ENCODE data around the gene LDAH. TPM values are rescaled to one million over a fixed set of nuclear protein-coding genes. Genes with fewer than 3 reads are reported as not detected.

The LDAH gene
- total RNA-seq, 2 donors from 2014 or later, result 6.6 to 9.0 TPM

DNA sequence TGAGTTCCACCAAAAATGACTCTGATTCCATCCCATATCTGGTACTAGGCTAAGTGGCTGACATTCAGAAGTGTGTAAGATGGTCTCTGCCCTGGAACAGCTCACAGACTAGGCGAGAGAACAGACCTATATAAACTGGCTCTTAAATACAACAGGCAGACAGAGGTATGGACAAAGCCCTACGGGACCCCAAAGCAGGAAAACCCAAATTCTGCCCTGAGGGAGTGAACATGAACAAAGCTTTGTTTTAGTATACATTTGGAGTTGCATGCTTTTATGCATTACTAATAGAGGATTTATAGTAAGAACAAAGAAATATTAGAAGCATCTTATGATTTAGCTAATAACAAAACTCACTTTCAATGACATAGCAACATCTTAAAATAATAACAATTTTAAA lies 130.8 kb downstream of the LDAH start:
- ATAC-seq (no peak), DNase-seq (no peak)
- intact Hi-C loops (cut with DNase I), result no loop called here

DNA sequence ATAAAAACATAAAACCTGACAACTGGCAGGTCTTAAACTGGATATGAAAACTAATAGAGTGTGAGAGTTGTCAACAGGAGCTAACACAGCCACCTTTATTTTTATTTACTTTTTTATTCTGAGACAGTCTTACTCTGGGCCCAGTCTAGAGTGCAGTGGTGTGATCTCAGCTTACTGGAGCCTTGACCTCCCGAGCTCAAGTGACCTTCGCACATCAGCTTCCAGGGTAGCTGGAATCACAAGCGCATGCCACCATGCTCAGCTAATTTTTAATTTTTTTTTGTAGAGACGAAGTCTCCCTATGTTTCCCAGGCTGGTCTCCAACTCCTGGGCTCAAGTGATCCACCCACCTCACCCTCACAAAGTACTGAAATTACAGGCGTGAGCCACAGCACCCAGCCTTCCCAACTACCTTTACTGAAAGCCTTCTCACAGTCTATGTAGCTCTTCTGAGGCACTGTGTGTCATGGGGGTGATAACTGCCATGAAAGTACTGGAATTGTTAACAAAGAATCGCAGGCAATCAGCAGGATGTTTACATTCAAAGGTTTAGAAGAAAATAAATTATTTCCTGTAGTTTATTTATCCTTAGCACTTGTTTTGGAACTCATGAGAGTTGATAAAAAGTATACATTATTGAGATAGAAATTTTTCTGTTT lies 131.7 kb downstream of the LDAH start:
- intact Hi-C loops (cut with DNase I), result no loop called here
- no peak for ATAC-seq

DNA sequence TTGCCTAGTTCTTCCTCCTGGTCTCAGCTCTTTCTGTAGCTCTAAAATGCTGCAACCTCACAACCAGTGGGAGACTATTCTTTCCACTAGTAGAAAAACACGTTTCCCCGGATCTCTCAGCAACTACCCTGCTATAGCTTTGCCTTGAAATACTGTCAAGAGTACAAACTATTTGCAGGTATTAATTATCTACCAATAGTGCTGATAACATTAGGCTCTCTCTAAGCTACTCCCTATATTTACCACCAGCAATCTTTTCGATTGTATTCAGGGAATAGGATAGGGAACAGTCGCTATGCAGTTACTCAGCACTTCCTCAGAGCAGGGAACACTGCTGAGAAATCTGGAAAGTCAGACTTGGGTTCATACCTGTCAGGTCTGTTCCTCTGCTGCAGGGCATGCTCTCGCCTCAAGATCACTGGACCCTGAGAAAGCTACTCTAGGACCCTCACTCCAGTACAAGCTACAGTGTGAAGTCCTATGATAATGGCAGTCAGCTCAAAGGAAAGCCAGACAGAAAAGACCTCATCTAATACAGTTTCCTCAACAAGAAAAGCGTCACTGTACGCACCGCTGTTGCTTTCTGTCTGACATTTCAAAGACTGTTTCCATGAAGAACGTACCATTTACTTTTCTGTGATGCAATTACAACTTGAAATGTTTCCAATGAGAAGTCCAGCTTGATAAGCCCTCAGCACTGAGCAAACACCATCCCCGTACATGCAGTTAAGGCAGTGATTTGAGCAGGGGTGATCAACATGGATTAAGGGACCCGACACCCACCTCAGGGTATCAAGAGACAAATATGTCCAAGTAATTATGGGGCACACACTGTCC lies 133.3 kb downstream of the LDAH start:
- no peak for DNase-seq
- intact Hi-C loops (cut with DNase I), result no loop called here

More for the DNA sequence above, 131.7 kb downstream of the LDAH start:
- no peak for DNase-seq

DNA sequence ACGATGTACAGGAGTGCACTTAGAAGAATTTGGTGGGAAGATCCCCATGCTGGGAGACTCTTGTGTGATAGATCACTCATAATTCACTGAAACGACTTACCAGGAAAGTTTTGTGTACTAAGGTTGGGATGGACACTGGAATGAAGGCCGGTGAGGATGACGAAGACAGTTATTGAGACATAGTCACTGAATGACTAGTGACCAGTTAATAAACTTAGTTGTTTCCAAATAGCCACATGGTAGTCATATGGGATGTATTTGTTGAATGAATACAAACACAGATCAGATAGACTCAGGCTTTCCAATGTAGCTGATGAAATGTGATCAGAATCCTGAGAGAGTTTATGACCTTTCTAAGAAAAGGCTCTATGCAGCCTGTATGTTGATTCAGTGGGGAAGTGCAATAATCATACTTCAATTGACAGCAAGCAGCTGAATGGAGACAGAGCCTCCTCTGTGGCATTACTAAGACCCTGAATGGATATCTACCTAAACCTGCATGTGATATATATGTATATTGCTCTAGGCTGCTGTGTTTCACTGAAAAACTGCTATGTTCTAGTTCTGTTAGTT lies 135.6 kb downstream of the LDAH start:
- ATAC-seq (no peak), DNase-seq (no peak)
- intact Hi-C loops (cut with DNase I), result no loop called here

More for the DNA sequence above, 133.3 kb downstream of the LDAH start:
- peak in 1 of 2 donors; percentile 27 for ATAC-seq

DNA sequence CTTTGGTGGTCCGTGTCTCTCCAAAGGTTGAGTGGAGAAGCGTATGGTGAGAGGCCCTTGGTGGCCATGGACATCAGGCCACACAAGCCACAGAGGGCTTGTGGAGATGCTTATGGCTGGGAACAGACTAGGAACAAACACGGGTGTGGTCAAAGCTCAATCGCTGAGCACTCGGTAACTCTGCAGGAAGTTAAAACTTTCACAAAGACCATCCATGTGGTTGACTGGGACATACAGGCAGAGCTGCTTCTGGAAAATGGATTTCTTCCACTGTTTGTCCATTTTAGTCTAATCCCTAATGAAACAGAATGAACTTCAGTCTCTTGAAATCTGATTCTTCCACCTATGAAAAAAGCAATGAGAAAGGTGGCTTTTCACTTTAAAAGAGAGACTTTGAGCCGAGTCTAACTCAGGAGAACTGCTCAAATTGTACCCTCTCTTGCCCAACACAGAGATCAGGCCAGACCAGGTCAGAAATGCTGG lies 138.3 kb downstream of the LDAH start:
- ATAC-seq, result no peak
- intact Hi-C loops (cut with DNase I), result no loop called here
- no peak for DNase-seq

DNA sequence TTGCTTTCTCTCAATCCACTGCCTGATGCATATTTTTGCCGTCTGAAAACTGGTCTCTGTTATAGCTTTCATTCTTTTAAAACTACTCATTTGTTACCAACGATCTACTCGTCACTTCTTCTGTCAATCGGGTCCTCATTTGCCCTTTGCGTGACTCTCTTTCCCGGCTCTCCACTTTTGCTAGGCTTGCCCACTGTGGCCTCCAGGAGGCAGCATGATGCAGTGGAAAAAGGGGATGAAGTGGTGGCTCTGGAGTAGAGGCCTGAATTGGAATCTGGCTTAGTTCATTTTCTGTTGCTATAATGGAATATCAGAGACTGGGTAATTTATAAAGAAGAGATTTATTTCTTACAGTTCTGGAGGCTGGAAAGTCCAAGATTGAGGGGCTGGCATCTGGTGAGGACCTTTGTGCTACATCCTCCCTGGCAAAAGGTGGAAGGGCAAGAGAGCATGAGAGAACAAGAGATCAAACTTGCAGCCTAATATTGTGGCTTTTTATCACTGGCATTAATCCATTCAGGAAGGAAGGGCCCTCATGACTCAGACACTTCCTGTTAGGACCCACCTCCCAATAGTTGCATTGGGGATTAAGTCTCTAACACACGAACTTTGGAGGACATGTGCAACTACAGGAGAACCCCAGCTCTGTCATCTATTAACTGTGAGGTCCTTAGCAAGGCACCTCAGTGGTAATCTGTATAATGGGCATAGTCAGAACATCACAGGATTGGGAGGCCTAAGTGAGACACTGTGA lies 140.6 kb downstream of the LDAH start:
- intact Hi-C loops (cut with DNase I), result no loop called here
- ATAC-seq (no peak), DNase-seq (no peak)

DNA sequence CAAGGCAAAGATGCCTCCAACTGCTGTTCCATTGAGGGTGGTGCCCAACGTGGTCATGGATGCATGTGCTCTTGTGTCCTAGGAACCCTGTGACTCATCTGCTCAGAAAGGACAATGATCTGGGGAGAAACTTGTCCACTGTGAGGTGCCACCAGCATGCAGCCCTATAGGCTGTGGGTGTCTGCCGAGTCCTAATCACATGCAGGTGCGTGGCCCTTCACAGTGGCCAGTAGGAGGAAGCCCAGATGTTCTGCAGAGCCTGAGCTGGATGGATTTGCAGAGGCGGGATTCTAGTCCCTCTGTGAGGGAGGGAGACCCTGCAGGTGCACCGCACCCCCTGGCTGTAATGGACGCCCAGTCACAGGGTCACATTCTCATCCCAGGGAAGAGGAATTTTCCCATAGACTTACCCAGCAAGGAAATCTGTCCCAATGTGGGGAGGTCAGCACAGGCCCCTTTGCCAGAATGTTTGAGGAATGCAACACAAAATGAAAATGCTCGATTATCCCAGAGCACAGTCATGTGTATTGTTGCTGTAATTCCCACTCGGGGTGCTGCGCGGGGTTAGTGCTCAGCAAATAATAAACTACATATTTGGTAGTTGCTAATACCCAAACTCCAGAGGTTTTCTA lies 142.0 kb downstream of the LDAH start:
- ATAC-seq (no peak), DNase-seq (no peak)
- intact Hi-C loops (cut with DNase I), result no loop called here

DNA sequence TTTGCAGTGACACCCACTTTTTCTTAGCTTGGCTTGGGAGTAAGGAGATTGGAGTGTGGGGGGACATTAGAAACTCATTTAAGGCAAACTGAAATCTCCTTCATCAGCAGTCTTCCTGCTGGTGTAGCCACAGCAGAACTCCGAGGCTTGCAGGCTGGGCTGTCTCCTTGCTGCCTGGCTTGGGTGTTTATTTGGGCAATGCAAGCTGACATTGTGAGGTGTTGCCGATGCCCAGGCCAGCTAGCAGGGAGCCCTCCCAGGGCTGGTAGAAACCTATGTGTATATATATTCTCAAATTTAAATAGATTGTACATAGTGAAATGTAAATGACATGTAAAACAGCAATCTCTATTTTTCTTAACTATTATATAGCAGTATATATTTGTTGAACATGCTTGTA lies 144.1 kb downstream of the LDAH start:
- DNase-seq (no peak), ATAC-seq (no peak)
- intact Hi-C loops (cut with DNase I), result no loop called here

DNA sequence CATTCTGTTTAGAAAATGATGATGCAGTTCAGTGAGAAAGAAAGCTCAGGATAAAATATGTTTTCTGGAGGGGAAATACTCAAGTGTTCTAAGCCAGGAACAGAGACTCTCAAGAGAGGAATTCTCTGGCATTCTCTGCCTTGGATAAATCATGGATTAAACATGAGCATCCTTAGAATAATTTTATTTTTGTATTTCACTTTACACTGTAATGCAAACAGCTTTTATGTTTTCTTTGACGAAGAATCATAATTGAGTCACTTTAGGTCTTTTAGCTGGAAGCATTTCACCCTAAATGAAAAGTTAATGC lies 144.9 kb downstream of the LDAH start:
- DNase-seq, result no peak
- intact Hi-C loops (cut with DNase I), result no loop called here
- ATAC-seq, result no peak

DNA sequence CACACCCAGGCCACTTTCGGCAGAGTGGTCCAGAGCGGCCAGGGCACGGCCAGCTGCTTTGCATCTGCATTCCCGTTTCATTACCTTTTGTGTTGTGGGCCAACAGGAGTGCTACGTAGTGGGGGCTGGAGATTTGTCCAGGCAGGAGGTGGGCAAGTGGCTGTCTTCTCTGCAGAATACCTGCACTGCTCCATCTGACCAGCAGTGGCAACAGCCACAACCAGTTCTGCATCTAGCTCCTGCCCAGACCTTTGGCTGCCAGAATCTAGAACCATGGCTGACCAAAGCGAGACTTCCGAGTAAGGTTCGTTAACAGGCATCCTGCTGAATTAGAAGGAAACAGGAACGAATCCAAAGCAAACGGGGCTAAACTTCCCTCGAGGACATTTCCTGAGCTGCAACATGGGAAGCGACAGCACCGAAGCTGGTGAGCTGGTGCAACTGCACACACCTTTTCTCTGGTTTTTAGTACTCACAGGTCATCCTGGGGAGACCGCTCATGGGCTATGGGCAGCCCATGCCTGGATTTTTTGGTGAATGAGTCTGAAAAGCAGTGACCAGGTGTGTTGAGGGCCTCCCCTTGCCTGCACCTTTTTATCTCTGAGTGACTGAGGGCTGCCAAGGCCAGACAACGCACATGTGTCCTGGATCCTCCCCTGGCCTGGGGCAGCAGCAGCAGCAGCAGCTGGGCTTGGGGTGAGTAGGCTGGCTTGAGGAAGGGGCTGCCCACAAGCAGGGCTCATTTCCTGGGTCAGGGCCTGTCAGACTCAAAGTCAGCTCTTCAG lies 145.4 kb downstream of the LDAH start:
- no peak for ATAC-seq
- intact Hi-C loops (cut with DNase I), result no loop called here
- no peak for DNase-seq

DNA sequence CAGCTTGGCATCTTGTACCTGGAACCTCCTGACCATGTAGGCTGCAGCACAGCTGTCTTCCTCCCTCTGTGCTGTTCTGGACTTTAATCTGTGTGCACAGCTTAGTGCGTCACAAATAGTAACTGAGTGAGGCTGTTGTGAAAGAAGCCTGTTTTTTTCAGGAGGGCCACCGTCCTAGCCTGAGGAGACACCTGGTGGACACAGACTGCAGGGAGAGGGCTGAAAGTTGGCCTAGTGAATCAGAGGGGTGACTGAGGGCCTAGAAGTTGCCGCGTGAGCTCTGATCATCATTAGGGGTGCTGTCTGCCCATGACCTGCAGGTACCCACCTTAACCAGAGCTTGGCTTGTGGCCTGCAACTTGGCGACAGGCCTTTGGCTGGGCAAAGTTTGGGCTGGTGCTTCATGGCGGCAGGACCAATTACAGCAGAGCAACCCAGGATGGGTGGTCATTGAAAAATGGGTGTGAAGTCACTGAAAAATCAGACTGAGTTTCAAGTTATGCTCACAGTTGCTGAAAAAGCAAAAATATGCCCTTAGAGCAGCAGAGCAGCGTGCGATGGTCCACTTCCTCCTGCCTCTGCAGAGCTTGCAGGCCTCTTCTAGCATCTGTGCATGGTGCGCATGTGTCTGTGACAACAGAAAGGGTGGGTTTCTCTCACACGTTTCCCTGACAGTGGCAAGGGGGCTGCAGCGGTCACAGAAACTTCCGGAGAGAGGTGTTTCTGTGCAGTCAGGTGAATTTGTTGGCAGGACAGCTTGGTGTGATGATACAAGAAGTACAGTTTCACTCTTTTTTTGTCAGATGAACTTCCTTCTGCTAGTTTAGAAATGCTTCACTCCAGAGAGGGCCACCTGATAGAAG lies 146.3 kb downstream of the LDAH start:
- intact Hi-C loops (cut with DNase I), result no loop called here
- DNase-seq, result no peak
- ATAC-seq, result no peak

DNA sequence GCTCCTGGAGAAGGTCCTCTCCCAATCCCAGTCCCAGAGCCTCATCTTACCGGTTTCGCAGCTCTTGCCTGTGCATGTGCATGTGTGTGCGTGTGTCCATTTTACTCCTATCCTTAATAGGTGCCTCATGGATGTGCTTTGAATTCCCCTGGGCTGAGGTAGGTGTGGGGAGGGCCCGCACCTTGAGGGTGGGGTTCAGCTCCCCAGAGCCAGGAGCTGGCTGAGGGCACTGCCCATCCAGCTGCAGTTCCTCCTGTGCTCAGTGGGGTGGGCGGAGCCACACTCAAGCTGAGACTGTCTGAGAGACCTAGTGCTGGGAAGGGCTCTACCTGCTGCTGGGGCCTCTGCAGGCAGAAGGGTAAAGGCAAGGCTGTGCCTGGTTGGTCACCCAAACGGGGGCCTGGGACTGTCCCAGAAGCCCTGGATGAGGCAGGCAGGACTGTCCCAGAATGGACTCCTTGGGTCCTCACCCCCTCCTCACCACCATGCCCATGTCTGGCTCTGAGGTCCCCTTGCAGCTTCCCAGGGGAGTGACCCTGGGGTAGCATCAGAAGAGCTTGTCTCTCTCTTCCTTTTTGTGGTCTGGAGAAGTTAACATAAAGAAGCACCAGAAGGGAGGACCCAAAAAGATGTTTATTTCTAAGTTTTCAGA lies 147.1 kb downstream of the LDAH start:
- intact Hi-C loops (cut with DNase I), result no loop called here
- DNase-seq (no peak), ATAC-seq (peak; percentile 45 to 73)

DNA sequence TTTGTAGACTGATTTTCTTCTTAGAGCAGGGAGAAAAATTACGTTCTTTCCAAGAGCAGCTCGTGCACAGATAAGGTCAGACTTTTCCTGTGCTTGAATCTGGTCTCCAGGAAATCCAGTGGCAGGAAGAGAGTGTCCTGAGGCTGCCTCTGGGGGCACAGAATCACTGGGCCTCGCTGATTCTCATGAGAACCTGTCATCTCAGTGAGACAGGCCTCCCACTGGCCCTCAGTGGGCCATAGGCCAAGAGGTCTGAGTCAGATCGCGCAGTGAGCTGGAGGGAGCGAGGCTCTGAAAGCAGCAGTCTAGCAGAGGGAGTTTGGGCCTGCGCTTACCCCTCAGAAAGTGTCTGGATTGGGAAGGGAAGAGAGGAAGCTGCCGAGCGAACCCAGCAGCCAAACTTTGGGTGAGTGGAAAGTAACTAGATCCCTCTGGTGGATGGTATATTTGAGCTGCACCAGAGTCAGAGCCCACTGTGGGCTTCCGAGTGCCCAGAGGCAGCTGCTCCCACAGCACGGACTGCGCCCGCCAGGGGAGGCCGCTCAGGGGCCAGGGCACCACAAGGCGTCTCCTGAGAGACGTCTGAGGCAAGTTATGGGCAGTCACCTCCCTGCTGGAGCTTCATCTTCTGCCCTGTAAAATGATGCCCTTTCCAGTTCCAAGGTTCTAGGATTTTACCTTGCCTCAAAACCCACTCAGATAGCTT lies 147.8 kb downstream of the LDAH start:
- intact Hi-C loops (cut with DNase I), result no loop called here
- DNase-seq (peak; percentile 83), ATAC-seq (peak; percentile 77 to 95)

DNA sequence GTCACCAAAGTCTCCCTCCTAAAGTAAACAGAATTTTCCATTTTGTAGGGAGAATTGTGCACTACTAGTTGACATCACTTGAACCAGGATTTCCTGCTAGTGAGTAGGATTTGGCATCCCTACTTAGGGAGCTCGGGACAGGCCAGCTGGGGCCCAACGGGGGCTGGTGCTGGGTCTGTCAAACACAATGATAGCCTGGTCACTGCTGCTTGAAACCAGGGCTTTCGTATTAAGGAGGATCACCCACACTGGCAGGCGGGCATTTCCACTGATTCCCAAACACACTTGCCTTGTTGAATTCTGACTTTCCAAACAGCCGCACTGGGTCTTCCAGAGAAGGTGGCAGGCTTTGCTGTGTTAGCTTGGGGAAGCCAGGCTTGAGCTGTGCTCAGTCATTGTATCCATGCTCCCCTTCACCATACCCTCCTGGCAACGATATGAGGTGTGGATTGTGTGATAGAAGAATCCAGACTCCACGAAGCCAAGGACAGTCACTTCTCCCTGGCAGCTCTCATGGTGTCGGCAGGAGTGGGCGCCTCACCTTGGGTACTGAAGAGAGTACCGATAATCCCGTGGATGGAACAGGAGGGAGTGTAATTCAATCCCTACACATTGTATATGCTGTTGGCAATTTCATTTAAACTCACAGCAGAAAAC lies 148.5 kb downstream of the LDAH start:
- ATAC-seq, result no peak
- intact Hi-C loops (cut with DNase I), result no loop called here

DNA sequence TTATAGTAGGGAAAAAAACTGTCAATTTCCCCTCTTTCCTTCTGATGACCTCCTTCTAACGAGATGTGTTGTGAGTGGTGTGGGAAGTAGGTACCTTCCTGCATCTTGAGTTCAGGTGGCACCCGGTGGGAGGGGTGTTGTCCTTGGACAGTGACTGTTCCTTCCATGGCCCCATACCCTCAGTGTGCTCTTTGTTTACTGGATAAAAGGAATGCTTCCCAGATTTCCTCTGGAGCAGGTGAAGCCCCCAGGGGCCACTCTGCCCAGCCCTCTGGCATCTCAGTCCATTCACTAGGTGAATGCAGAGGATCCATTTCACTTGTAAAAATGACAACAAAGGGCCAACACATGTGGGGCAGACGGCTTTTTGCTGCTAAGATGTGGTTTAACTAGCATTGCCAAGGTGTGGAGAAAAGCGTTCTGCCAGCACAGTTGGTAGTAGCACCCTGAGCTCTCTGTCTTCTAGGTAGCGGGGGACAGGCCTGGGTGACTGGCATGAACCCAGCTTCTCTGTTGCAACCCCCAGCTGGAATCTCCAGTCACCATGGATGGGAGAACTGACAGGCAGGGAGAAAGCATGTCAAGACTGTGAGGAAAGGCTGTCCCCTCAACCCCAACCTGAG lies 149.1 kb downstream of the LDAH start:
- no peak for DNase-seq
- intact Hi-C loops (cut with DNase I), result no loop called here
- ATAC-seq, result no peak

More for the DNA sequence above, 148.5 kb downstream of the LDAH start:
- no peak for DNase-seq
